Astrocyte (in vitro differentiated cells and primary cell): Measurements from ENCODE around the gene MAGI3.

Experiments used
- CTCF ChIP-seq: IDR thresholded peaks from 2 replicates; pipeline ENCODE4 v1.5.1; 2011; ENCODE audit warnings: low read depth, mild to moderate bottlenecking, inconsistent platforms, low read length, moderate library complexity; ENCODE audit not compliant: insufficient read depth
- EZH2 ChIP-seq: IDR thresholded peaks from 2 replicates; pipeline ENCODE4 v1.6.1; 2012; ENCODE audit warnings: mild to moderate bottlenecking, low read length, inconsistent platforms; ENCODE audit not compliant: insufficient read depth

GRCh38 chr1:113429461-113430153, 39.3 kb downstream of the MAGI3 start:
- TF ChIP-seq CTCF (no peak), EZH2 (no peak)
